Stimulated activated CD4-positive, alpha-beta T cell treated with anti-CD3 and anti-CD28 coated beads, Interleukin-2, amount 100 ng/mL, for 48 hours (primary cell): ENCODE data around the gene ITPR1.
"Not testable (repeated sequence)": the region's sequence is repeated elsewhere in the genome, so short reads cannot be mapped to it uniquely, and the experiment has no call there.

Experiments used
- DNase-seq, 2 donors: peaks; one replicate each; pipeline ENCODE4 v3.0.0-alpha.2; 2020

ITPR1 gene

GRCh38 chr3:4493014-4493940, at the start of gene ITPR1:
Gene ITPR1, plus strand, starts transcription at chr3:4493348. Its CDS starts 23,144 bp downstream, at chr3:4516492.
- peak; percentile 96 for DNase-seq

GRCh38 chr3:4447295-4447999, 45.7 kb upstream of the ITPR1 start:
- no peak for DNase-seq

GRCh38 chr3:4448187-4448586, 45.0 kb upstream of the ITPR1 start:
- DNase-seq = no peak

- no peak for DNase-seq
Measured at GRCh38 chr3:4449043-4449805, 43.9 kb upstream of the ITPR1 start.

- DNase-seq = no peak
Measured at GRCh38 chr3:4454142-4454541, 39.0 kb upstream of the ITPR1 start.

DNA sequence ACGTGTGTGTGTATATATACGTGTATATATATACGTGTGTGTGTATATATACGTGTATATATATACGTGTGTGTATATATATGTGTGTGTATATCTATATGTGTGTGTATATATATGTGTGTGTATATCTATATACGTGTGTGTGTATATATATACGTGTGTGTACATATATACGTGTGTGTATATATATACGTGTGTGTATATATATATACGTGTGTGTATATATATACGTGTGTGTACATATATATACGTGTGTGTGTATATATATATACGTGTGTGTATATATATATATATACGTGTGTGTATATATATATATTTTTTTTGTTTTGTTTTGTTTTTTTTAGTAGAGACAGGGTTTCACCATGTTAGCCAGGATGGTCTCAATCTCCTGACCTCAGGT, 36.4 kb upstream of the ITPR1 start:
- DNase-seq = not testable (repeated sequence)

DNA sequence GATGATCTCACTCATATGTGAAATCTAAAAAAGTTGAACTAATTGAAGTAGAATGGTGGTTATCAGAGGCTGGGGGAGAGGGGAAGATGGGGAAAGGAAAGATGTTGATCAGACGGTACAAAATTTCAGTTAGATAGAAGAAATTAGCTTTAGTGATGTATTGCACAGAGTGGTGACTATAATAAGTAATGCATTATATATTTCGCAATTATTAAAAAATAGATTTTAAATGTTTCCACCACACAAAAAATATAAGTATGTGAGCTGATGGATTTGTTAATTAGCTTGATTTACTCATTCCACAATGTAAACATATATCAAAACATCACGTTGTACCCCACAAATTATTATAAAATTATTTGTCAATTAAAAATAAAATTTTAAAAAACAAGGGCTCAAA, 34.2 kb upstream of the ITPR1 start:
- DNase-seq = no peak

DNA sequence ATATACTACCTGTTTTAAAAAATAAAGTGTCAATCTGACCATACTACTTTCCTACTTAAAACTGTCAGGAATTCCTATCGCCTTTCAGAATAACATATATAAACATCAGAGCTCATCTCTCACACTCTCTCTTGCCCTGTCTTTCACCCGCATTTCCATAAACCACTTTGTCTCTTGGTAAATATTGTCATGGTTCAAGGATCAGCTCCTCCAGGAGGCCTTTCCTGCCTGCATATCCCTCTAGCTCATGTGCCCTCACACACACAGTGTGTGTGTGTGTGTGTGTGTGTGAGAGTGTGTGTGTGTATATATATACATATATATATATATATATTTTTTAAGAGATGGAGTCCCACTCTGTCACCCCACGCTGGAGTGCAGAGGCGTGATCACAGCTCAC, 32.8 kb upstream of the ITPR1 start:
- DNase-seq = no peak

GRCh38 chr3:4461468-4462090, 31.6 kb upstream of the ITPR1 start:
- no peak for DNase-seq

DNA sequence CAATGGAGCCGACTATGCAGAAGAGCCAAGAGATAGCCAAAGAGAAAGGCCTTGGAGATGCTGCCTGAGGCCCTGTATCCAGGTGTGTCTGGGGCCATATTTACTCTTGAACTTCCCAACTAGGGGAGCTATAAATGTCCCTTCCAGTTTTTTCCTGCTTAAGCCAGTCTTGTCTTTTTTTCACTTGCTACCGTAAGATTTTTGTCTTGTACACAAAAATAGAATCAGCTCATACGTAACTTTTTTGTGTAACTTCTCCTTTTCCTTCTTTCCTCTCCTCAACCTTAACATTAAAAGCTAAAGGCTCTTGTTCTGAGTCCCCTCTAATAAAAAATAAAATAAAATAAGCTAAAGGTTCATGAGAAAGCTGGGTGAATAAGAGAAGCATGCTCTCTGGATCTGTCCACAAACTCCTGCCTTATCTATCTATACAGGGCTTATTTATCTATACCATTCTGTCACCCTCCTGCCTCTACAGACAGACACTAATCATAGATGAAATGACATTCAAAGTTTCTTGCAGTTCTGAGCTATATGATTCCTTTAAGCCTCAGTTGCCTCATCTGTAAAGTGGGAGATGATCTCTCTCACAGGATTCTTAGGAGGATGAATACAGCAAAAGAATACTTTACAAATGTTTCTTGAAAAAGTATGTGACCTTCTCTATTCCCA, 30.6 kb upstream of the ITPR1 start:
- no peak for DNase-seq

- no peak for DNase-seq
Measured at GRCh38 chr3:4464576-4464975, 28.6 kb upstream of the ITPR1 start.

- DNase-seq = peak; percentile 66 to 70
Measured at GRCh38 chr3:4466741-4467521, 26.2 kb upstream of the ITPR1 start, which contains the start of gene SUMF1. Gene SUMF1, minus strand, starts transcription at chr3:4467269. Its CDS starts 24 bp downstream, at chr3:4467245.

DNA sequence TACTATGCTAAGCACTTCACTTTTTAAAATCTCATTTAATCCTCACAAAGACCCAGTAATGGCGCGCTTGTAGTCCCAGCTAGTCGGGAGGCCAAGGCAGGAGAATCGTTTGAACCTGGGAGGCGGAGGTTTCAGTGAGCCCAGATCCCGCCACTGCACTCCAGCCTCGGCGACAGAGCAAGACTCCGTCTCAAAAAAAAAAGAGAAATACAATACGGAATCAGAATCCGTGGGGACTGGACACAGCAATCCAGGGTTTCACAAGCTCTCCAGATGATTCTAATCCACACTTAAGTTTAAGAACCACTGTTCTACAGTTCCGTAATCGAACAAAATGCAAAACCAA, 25.7 kb upstream of the ITPR1 start:
- DNase-seq = no peak

- no peak for DNase-seq
Measured at GRCh38 chr3:4471907-4472306, 21.2 kb upstream of the ITPR1 start.

DNA sequence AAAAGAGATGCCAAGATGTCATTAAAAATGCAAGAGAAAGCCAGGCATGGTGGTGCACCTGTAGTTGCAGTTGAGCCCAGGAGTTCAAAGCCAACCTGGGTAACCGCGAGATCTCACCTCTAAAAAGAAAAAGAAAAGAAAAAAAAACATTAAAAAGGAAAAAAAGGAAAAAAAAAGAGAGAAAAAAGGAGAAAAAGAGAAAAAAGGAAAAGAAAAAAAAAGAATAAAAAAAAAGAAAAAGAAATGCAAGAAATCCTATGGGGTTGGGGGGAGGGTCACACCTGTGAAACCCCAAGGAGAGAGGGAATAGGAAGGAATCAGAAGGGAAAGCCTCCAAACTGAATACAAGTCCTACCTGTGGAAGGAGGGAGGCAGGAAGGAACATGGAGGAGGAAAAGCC, 20.8 kb upstream of the ITPR1 start:
- DNase-seq = no peak

DNA sequence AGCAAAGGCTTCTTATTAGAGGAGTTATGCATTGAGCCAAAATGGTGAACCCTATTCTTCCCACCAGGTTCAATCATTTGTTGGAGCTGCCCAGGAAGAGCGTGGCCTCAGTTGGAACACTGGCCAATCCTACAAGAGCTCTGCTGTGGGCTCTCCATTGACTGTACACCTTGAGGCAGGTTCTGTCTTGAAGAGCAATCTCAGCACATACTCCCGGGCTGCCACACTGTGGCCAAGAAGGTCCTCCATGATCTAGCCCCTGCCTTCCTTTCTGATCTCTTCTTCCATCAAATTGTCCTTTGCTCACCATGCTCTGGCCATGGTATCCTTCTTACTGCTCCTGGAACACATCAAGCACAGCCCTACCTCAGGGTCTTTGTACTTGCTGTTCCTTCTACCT, 20.4 kb upstream of the ITPR1 start:
- no peak for DNase-seq

DNA sequence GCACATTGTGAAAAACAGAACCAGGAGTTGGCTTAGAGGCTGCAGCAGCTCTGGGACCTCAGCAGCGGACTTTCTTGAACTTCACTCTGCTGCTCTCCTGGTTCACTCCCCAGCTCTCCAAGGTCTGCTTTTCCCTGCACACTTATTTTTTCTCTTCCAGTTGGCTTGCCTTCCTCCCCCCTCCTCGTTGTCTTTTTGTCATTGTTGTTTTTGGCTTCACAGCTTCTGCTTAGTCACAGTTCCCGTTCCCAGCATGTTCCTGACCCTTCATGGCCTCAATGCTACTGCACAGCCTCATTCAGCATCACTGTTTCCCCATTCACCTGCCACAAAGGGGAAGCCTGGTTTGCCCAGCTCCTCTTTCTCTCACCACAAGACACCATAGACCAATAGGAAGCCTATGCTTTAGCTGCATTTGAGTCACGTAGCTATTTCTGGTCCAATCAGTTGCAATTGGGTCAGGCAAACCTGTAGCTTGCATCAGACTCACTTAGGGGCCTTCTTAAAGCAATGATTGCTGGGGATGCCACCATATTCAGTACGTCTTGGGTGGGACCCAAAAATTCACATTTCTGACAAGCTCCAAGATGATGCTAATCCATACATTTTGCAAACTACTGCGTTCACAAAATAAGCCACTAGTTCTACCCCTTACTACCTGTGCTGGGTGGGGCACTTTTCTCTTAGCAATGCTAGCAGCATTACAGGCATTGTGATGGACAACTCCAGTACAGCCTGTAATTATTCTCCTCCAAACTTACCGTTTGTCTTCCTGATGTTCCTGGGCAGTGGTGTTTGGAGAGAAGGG, 18.3 kb upstream of the ITPR1 start:
- DNase-seq = no peak

GRCh38 chr3:4475804-4476203, 17.3 kb upstream of the ITPR1 start:
- no peak for DNase-seq

- no peak for DNase-seq
Measured at GRCh38 chr3:4476496-4476895, 16.7 kb upstream of the ITPR1 start.

DNA sequence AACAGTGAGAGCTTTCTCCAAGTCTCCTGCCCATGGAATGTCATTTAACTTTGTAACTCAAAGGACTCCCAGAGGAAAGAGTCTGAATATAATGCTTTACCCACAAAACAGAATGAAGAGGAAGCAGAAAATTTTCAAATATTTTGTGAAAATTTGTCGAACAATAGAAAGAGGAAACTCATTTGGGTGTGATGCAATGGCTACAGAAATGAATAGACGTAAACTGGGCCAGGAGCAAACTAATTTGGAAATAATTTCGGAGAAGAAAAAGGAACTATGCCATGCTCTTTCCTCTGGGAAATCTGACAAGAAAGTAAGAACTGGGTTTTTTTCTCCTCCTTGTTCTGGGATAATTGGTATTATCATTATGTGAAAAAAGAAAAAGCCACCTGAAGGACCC, 14.9 kb upstream of the ITPR1 start:
- no peak for DNase-seq

DNA sequence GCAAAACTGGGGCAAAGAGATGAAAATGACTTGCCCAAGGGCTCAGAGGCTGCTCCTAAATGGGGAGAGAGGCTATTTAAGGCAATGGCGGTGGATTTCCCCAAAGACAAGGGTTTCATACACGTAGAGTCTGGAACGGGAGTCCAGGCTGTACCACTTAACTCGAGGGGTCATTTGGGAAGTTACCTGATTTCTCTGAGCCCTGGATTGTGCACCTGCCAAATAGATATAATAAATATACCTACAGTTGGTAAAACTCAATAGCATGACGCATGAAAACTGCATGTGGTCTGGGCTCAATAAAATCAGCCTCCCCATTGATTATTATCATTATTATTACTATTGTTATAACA, 1.3 kb upstream of the ITPR1 start:
- DNase-seq = no peak
